Effector CD8-positive, alpha-beta T cell (primary cell): ENCODE data around the gene FBLN2.

Experiments
- DNase-seq: peaks from one replicate; lab custom pipeline; 2025; lab: John Stamatoyannopoulos, UW

The FBLN2 gene

GRCh38 chr3:13582366-13583250 lies 33.7 kb downstream of the FBLN2 start:
- DNase-seq, result no peak

- no peak for DNase-seq
Observed at GRCh38 chr3:13583251-13584180, 34.6 kb downstream of the FBLN2 start.

GRCh38 chr3:13584427-13584891 lies 35.5 kb downstream of the FBLN2 start:
- DNase-seq, result no peak

- no peak for DNase-seq
Observed at GRCh38 chr3:13584901-13585300, 36.0 kb downstream of the FBLN2 start.

- no peak for DNase-seq
Observed at GRCh38 chr3:13587442-13587841, 38.5 kb downstream of the FBLN2 start.

GRCh38 chr3:13588221-13588701 lies 39.3 kb downstream of the FBLN2 start:
- DNase-seq, result no peak

GRCh38 chr3:13588993-13589392 lies 40.1 kb downstream of the FBLN2 start:
- DNase-seq, result no peak

GRCh38 chr3:13590841-13591520 lies 42.1 kb downstream of the FBLN2 start:
- DNase-seq, result no peak

GRCh38 chr3:13593615-13594014 lies 44.7 kb downstream of the FBLN2 start:
- no peak for DNase-seq

- no peak for DNase-seq
Observed at GRCh38 chr3:13594146-13594545, 45.2 kb downstream of the FBLN2 start.

- no peak for DNase-seq
Observed at GRCh38 chr3:13594991-13595421, 46.1 kb downstream of the FBLN2 start.

- DNase-seq, result no peak
Observed at GRCh38 chr3:13595485-13595884, 46.6 kb downstream of the FBLN2 start.

GRCh38 chr3:13596426-13597205 lies 47.7 kb downstream of the FBLN2 start:
- DNase-seq, result no peak

- no peak for DNase-seq
Observed at GRCh38 chr3:13597661-13598060, 48.7 kb downstream of the FBLN2 start.

GRCh38 chr3:13598201-13598600 lies 49.3 kb downstream of the FBLN2 start:
- no peak for DNase-seq

GRCh38 chr3:13598926-13599886 lies 50.3 kb downstream of the FBLN2 start:
- no peak for DNase-seq

GRCh38 chr3:13599887-13600450 lies 51.0 kb downstream of the FBLN2 start:
- DNase-seq, result no peak

GRCh38 chr3:13600950-13601691 lies 52.2 kb downstream of the FBLN2 start:
- DNase-seq, result no peak

- no peak for DNase-seq
Observed at GRCh38 chr3:13601692-13602080, 52.8 kb downstream of the FBLN2 start.
